Activated CD8-positive, alpha-beta T cell treated with anti-CD3 and anti-CD28 coated beads, Interleukin-2, amount 10 ng/mL, durations not matched to agents 7 days and 5 days (primary cell): ENCODE data around the gene DYRK1A. TPM values are rescaled to one million over a fixed set of nuclear protein-coding genes. Genes with fewer than 3 reads are reported as not detected.

ENCODE experiments used
- ATAC-seq: fragments of 150-1000 bp; cut with Tn5 transposase; one replicate; pipeline ENCODE4 v1.10.0; 2021; ENCODE audit warnings: moderate library complexity
- CTCF ChIA-PET: fragments of 350-600 bp; sonication (Branson Sonifier 250); formaldehyde crosslinking; loops from one replicate; lab custom pipeline; 2021; ENCODE audit warnings: antibody characterized with exemption; lab: Charles Lee
- POLR2A ChIA-PET: fragments of 350-600 bp; sonication (Branson Sonifier 250); formaldehyde crosslinking; loops from one replicate; lab custom pipeline; 2021; ENCODE audit warnings: antibody characterized with exemption; lab: Charles Lee
- DNase-seq: peaks from one replicate; pipeline ENCODE4 v3.0.0-alpha.2; 2020
- H3K27ac Mint-ChIP-seq: one replicate; pipeline ENCODE4 v1.8.0; 2021; ENCODE audit warnings: mild to moderate bottlenecking, mixed read lengths
- H3K27me3 Mint-ChIP-seq: one replicate; pipeline ENCODE4 v1.8.0; 2021; ENCODE audit warnings: low read depth, mixed read lengths
- H3K36me3 Mint-ChIP-seq: one replicate; pipeline ENCODE4 v1.8.0; 2021; ENCODE audit warnings: low read depth, mixed read lengths
- H3K4me1 Mint-ChIP-seq: one replicate; pipeline ENCODE4 v1.8.0; 2021; ENCODE audit warnings: low read depth, mixed read lengths
- H3K4me3 Mint-ChIP-seq: one replicate; pipeline ENCODE4 v1.8.0; 2021; ENCODE audit warnings: mild to moderate bottlenecking, mixed read lengths
- H3K9me3 Mint-ChIP-seq: one replicate; pipeline ENCODE4 v1.8.0; 2022; ENCODE audit warnings: mixed read lengths; ENCODE audit not compliant: insufficient read depth
- total RNA-seq, 2 experiments: library from RNA; stranded (reverse); gene quantifications; one replicate each; pipeline ENCODE4 v1.2.3, GENCODE V29; 2021

Gene DYRK1A
- total RNA-seq, 2 experiments from 2014 or later, result 83.2 to 86.1 TPM

GRCh38 chr21:37374027-37374426, 7.5 kb downstream of the DYRK1A start:
- peak overlapping the region; percentile 39 for H3K27ac Mint-ChIP-seq
- no peak for DNase-seq

GRCh38 chr21:37375866-37376574, 9.4 kb downstream of the DYRK1A start:
- ChIA-PET POLR2A (no interaction called here), CTCF (no interaction called here)
- Mint-ChIP-seq H3K36me3 (peaks cover 39% of the 10 kb centered on the region), H3K9me3 (no peaks in the 10 kb centered on the region), H3K4me1 (peaks cover 85% of the 10 kb centered on the region), H3K27me3 (no peaks in the 10 kb centered on the region), H3K4me3 (no peak overlapping the region), H3K27ac (peak overlapping the region; percentile 9)
- no peak for DNase-seq
- ATAC-seq, result no peak

More at GRCh38 chr21:37374027-37374426, 7.5 kb downstream of the DYRK1A start:
- Mint-ChIP-seq H3K4me3 (no peak overlapping the region), H3K36me3 (peaks cover 34% of the 10 kb centered on the region), H3K9me3 (no peaks in the 10 kb centered on the region), H3K27me3 (no peaks in the 10 kb centered on the region), H3K4me1 (peaks cover 86% of the 10 kb centered on the region)
- ChIA-PET CTCF (interaction anchor here (0.7 to 1.7 kb wide), 4 partner anchors 9 to 153 kb away, joined by 3 to 4 read pairs (median 3); no protein-coding TSS in a partner anchor), POLR2A (interaction anchor here (1.0 to 1.3 kb wide), 2 partner anchors 35 to 116 kb away, joined by 4 read pairs; no protein-coding TSS in a partner anchor)
- ATAC-seq, result no peak

GRCh38 chr21:37378700-37379139, 12.1 kb downstream of the DYRK1A start:
- DNase-seq (no peak), ATAC-seq (no peak)
- H3K36me3 Mint-ChIP-seq, result peaks cover 41% of the 10 kb centered on the region
- no peak overlapping the region for H3K4me3 Mint-ChIP-seq
- ChIA-PET CTCF (no interaction called here), POLR2A (interaction anchor here (0.7 to 1.1 kb wide), 2 partner anchors 14 to 340 kb away, joined by 3 read pairs; no protein-coding TSS in a partner anchor)
- no peaks in the 10 kb centered on the region for H3K9me3 Mint-ChIP-seq
- H3K27ac Mint-ChIP-seq, result peak overlapping the region; percentile 22
- H3K4me1 Mint-ChIP-seq, result peaks cover 77% of the 10 kb centered on the region
- no peaks in the 10 kb centered on the region for H3K27me3 Mint-ChIP-seq

- H3K27ac Mint-ChIP-seq, result no peak overlapping the region
- no peak for ATAC-seq
- ChIA-PET CTCF (interaction anchor here (0.9 to 2.2 kb wide), 4 partner anchors 9 to 214 kb away, joined by 3 to 8 read pairs (median 4); no protein-coding TSS in a partner anchor), POLR2A (interaction anchor here (1.2 to 1.3 kb wide), 2 partner anchors 14 to 126 kb away, joined by 3 read pairs; no protein-coding TSS in a partner anchor)
- H3K4me1 Mint-ChIP-seq, result peaks cover 82% of the 10 kb centered on the region
- H3K36me3 Mint-ChIP-seq, result peaks cover 43% of the 10 kb centered on the region
- no peaks in the 10 kb centered on the region for H3K9me3 Mint-ChIP-seq
- no peaks in the 10 kb centered on the region for H3K27me3 Mint-ChIP-seq
- H3K4me3 Mint-ChIP-seq, result no peak overlapping the region
- no peak for DNase-seq
These were observed 14.1 kb downstream of the DYRK1A start for GRCh38 chr21:37380349-37381323.

GRCh38 chr21:37381883-37382585, 15.5 kb downstream of the DYRK1A start:
- no peaks in the 10 kb centered on the region for H3K9me3 Mint-ChIP-seq
- ChIA-PET POLR2A (interaction anchor here (1.2 to 1.9 kb wide), 3 partner anchors 16 to 127 kb away, joined by 3 to 5 read pairs (median 3); no protein-coding TSS in a partner anchor), CTCF (interaction anchor here (0.8 to 2.2 kb wide), 5 partner anchors 11 to 215 kb away, joined by 3 to 8 read pairs (median 4); no protein-coding TSS in a partner anchor)
- peaks cover 35% of the 10 kb centered on the region for H3K36me3 Mint-ChIP-seq
- no peak overlapping the region for H3K4me3 Mint-ChIP-seq
- DNase-seq (no peak), ATAC-seq (no peak)
- no peak overlapping the region for H3K27ac Mint-ChIP-seq
- H3K4me1 Mint-ChIP-seq, result peaks cover 82% of the 10 kb centered on the region
- no peaks in the 10 kb centered on the region for H3K27me3 Mint-ChIP-seq

- ATAC-seq (no peak), DNase-seq (no peak)
- Mint-ChIP-seq H3K36me3 (peaks cover 35% of the 10 kb centered on the region), H3K4me3 (no peak overlapping the region), H3K9me3 (no peaks in the 10 kb centered on the region), H3K27ac (no peak overlapping the region), H3K4me1 (peaks cover 78% of the 10 kb centered on the region), H3K27me3 (no peaks in the 10 kb centered on the region)
- ChIA-PET CTCF (interaction anchor here (0.8 kb wide), 1 partner anchor 52 kb away, joined by 3 read pairs; no protein-coding TSS in a partner anchor), POLR2A (interaction anchor here (1.9 kb wide), 1 partner anchor 126 kb away, joined by 5 read pairs; no protein-coding TSS in a partner anchor)
These were observed 16.5 kb downstream of the DYRK1A start for GRCh38 chr21:37383086-37383485.

- peaks cover 31% of the 10 kb centered on the region for H3K36me3 Mint-ChIP-seq
- H3K27me3 Mint-ChIP-seq, result no peaks in the 10 kb centered on the region
- no peak for ATAC-seq
- H3K27ac Mint-ChIP-seq, result no peak overlapping the region
- H3K4me1 Mint-ChIP-seq, result peaks cover 71% of the 10 kb centered on the region
- no peak overlapping the region for H3K4me3 Mint-ChIP-seq
- DNase-seq, result no peak
- H3K9me3 Mint-ChIP-seq, result no peaks in the 10 kb centered on the region
- CTCF ChIA-PET, result interaction anchor here (1.0 kb wide), 1 partner anchor 19 kb away, joined by 3 read pairs; no protein-coding TSS in a partner anchor
- POLR2A ChIA-PET, result no interaction called here
These were observed 17.3 kb downstream of the DYRK1A start for GRCh38 chr21:37383784-37384311.

GRCh38 chr21:37384416-37384815, 17.8 kb downstream of the DYRK1A start:
- ChIA-PET CTCF (interaction anchor here (1.0 kb wide), 1 partner anchor 20 kb away, joined by 3 read pairs; no protein-coding TSS in a partner anchor), POLR2A (no interaction called here)
- no peak for DNase-seq
- no peaks in the 10 kb centered on the region for H3K27me3 Mint-ChIP-seq
- peaks cover 68% of the 10 kb centered on the region for H3K4me1 Mint-ChIP-seq
- no peak overlapping the region for H3K27ac Mint-ChIP-seq
- no peak overlapping the region for H3K4me3 Mint-ChIP-seq
- H3K9me3 Mint-ChIP-seq, result no peaks in the 10 kb centered on the region
- peaks cover 28% of the 10 kb centered on the region for H3K36me3 Mint-ChIP-seq
- no peak for ATAC-seq

- H3K27me3 Mint-ChIP-seq, result no peaks in the 10 kb centered on the region
- H3K4me3 Mint-ChIP-seq, result no peak overlapping the region
- ChIA-PET POLR2A (no interaction called here), CTCF (interaction anchor here (0.7 to 2.2 kb wide), 4 partner anchors 10 to 34 kb away, joined by 3 to 7 read pairs (median 4); no protein-coding TSS in a partner anchor)
- ATAC-seq (peak; percentile 48), DNase-seq (no peak)
- no peaks in the 10 kb centered on the region for H3K9me3 Mint-ChIP-seq
- H3K4me1 Mint-ChIP-seq, result peaks cover 65% of the 10 kb centered on the region
- peaks cover 28% of the 10 kb centered on the region for H3K36me3 Mint-ChIP-seq
- no peak overlapping the region for H3K27ac Mint-ChIP-seq
These were observed 18.7 kb downstream of the DYRK1A start for GRCh38 chr21:37385179-37385765.

GRCh38 chr21:37386151-37386550, 19.6 kb downstream of the DYRK1A start:
- H3K4me1 Mint-ChIP-seq, result peaks cover 60% of the 10 kb centered on the region
- no peak overlapping the region for H3K4me3 Mint-ChIP-seq
- ATAC-seq (no peak), DNase-seq (no peak)
- H3K9me3 Mint-ChIP-seq, result no peaks in the 10 kb centered on the region
- no peaks in the 10 kb centered on the region for H3K27me3 Mint-ChIP-seq
- peaks cover 26% of the 10 kb centered on the region for H3K36me3 Mint-ChIP-seq
- ChIA-PET POLR2A (no interaction called here), CTCF (interaction anchor here (1.1 to 2.2 kb wide), 3 partner anchors 15 to 33 kb away, joined by 3 to 7 read pairs (median 5); no protein-coding TSS in a partner anchor)
- no peak overlapping the region for H3K27ac Mint-ChIP-seq
